ENCODE measurements around the gene TLE5. TPM values are rescaled to one million over a fixed set of nuclear protein-coding genes. Genes with fewer than 3 reads are reported as not detected.
A peak's percentile ranks its signal among the peaks of the same experiment; 100 is the strongest.

The TLE5 gene
- total and polyA plus RNA-seq, 2 experiments from 2014 or later = 130 to 154 TPM

DNA sequence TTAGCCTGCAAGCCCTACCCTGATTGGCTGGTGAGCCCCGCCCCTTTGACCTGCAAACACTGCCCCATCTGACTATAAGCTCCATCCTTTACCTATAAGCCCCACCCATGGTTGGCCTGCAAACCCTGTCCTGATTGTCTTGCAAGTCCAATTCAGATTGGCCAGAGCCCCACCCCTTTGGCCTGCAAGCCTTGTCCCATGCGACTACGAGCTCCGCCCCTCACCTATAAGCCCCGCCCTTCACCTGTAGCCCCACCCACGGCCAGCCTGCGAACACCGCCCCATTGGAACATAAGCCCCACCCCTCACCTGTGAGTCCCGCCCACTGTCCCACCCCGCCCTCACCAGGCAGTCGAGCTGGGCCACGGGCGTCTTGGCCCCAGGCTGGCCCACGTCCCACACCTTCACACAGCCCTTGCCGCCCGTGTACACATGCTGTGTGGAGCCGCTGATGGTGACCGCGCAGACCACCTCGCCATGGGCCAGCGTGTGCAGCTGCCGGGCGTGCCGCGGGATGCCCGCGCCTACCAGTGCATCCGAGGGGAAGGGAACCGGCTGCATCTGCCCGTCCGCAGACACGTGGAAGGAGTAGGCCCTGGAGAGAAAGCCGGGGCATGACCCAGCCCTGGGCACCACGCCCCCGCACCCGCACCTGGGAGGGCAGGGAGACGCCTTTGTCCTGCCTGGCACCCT is 56.1 kb downstream of the TLE5 start:
- no peaks in the 10 kb centered on the region; the same call in 2 of the 3 replicates for H3K4me1 Mint-ChIP-seq
- no peak overlapping the region for H3K27ac Mint-ChIP-seq
- Histone ChIP-seq H3K36me3 (ENCODE audit: insufficient read depth) (no peaks in the 10 kb centered on the region), H3K79me2 (replicated peaks; ENCODE audit: insufficient read depth) (no peaks in the 10 kb centered on the region), H3K4me1 (ENCODE audit: insufficient read depth) (no peaks in the 10 kb centered on the region; the same call in 1 of the 2 replicates), H3K27me3 (ENCODE audit: insufficient read depth) (no peaks in the 10 kb centered on the region), H3K27ac (ENCODE audit: low read depth) (no peak overlapping the region), H4K20me1 (replicated peaks; ENCODE audit: insufficient read depth) (no peaks in the 10 kb centered on the region; the same call in 1 of the 2 replicates), H3K9me2 (ENCODE audit: insufficient read depth) (no peaks in the 10 kb centered on the region), H3K4me3 (no peak overlapping the region), H2AFZ (no peak overlapping the region; the same call in 1 of the 2 replicates), H3F3A (replicated peaks; ENCODE audit: low read depth) (no peaks in the 10 kb centered on the region), H3K4me2 (no peak overlapping the region)
- no peak overlapping the region for H3K4me3 Mint-ChIP-seq
- DNase-seq (ENCODE audit: low spot score) = peak; percentile 97
- peaks cover 7% of the 10 kb centered on the region for H3K27me3 Mint-ChIP-seq (ENCODE audit: insufficient read depth, low read depth, poor library complexity)
- H3K36me3 Mint-ChIP-seq (ENCODE audit: low read depth) = peaks cover 2% of the 10 kb centered on the region; the same call in 2 of the 3 replicates
- H3K9me3 Mint-ChIP-seq = no peaks in the 10 kb centered on the region
- ATAC-seq = peak; percentile 94
- TF ChIP-seq JUNB (IDR thresholded peaks at IDR 0.05; ENCODE audit: unreplicated experiment) (no peak), ZNF114 (CRISPR knock-in tag; IDR thresholded peaks at IDR 0.05) (no peak), EZH2 (IDR thresholded peaks at IDR 0.05; ENCODE audit: low read depth, unreplicated experiment) (no peak), STAT1 (IDR thresholded peaks at IDR 0.05; ENCODE audit: unreplicated experiment) (no peak), EZH2phosphoT487 (IDR thresholded peaks at IDR 0.05; ENCODE audit: unreplicated experiment) (no peak), POLR2AphosphoS5 (IDR thresholded peaks at IDR 0.05; ENCODE audit: low read depth) (no peak), ZNF331 (CRISPR knock-in tag; IDR thresholded peaks at IDR 0.05; ENCODE audit: low read depth) (no peak), NANOG (IDR thresholded peaks at IDR 0.05; ENCODE audit: borderline replicate concordance) (no peak), CREB1 (CRISPR knock-in tag; IDR thresholded peaks at IDR 0.05; ENCODE audit: low read depth) (no peak)
- TF ChIP-seq, protein P1, sequence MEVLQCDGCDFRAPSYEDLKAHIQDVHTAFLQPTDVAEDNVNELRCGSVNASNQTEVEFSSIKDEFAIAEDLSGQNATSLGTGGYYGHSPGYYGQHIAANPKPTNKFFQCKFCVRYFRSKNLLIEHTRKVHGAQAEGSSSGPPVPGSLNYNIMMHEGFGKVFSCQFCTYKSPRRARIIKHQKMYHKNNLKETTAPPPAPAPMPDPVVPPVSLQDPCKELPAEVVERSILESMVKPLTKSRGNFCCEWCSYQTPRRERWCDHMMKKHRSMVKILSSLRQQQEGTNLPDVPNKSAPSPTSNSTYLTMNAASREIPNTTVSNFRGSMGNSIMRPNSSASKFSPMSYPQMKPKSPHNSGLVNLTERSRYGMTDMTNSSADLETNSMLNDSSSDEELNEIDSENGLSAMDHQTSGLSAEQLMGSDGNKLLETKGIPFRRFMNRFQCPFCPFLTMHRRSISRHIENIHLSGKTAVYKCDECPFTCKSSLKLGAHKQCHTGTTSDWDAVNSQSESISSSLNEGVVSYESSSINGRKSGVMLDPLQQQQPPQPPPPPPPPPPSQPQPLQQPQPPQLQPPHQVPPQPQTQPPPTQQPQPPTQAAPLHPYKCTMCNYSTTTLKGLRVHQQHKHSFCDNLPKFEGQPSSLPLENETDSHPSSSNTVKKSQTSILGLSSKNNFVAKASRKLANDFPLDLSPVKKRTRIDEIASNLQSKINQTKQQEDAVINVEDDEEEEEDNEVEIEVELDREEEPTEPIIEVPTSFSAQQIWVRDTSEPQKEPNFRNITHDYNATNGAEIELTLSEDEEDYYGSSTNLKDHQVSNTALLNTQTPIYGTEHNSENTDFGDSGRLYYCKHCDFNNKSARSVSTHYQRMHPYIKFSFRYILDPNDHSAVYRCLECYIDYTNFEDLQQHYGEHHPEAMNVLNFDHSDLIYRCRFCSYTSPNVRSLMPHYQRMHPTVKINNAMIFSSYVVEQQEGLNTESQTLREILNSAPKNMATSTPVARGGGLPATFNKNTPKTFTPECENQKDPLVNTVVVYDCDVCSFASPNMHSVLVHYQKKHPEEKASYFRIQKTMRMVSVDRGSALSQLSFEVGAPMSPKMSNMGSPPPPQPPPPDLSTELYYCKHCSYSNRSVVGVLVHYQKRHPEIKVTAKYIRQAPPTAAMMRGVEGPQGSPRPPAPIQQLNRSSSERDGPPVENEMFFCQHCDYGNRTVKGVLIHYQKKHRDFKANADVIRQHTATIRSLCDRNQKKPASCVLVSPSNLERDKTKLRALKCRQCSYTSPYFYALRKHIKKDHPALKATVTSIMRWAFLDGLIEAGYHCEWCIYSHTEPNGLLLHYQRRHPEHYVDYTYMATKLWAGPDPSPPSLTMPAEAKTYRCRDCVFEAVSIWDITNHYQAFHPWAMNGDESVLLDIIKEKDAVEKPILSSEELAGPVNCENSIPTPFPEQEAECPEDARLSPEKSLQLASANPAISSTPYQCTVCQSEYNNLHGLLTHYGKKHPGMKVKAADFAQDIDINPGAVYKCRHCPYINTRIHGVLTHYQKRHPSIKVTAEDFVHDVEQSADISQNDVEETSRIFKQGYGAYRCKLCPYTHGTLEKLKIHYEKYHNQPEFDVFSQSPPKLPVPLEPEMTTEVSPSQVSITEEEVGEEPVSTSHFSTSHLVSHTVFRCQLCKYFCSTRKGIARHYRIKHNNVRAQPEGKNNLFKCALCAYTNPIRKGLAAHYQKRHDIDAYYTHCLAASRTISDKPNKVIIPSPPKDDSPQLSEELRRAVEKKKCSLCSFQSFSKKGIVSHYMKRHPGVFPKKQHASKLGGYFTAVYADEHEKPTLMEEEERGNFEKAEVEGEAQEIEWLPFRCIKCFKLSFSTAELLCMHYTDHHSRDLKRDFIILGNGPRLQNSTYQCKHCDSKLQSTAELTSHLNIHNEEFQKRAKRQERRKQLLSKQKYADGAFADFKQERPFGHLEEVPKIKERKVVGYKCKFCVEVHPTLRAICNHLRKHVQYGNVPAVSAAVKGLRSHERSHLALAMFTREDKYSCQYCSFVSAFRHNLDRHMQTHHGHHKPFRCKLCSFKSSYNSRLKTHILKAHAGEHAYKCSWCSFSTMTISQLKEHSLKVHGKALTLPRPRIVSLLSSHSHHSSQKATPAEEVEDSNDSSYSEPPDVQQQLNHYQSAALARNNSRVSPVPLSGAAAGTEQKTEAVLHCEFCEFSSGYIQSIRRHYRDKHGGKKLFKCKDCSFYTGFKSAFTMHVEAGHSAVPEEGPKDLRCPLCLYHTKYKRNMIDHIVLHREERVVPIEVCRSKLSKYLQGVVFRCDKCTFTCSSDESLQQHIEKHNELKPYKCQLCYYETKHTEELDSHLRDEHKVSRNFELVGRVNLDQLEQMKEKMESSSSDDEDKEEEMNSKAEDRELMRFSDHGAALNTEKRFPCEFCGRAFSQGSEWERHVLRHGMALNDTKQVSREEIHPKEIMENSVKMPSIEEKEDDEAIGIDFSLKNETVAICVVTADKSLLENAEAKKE (CRISPR knock-in tag; IDR thresholded peaks at IDR 0.05) = no peak
- TF ChIP-seq, protein P2, sequence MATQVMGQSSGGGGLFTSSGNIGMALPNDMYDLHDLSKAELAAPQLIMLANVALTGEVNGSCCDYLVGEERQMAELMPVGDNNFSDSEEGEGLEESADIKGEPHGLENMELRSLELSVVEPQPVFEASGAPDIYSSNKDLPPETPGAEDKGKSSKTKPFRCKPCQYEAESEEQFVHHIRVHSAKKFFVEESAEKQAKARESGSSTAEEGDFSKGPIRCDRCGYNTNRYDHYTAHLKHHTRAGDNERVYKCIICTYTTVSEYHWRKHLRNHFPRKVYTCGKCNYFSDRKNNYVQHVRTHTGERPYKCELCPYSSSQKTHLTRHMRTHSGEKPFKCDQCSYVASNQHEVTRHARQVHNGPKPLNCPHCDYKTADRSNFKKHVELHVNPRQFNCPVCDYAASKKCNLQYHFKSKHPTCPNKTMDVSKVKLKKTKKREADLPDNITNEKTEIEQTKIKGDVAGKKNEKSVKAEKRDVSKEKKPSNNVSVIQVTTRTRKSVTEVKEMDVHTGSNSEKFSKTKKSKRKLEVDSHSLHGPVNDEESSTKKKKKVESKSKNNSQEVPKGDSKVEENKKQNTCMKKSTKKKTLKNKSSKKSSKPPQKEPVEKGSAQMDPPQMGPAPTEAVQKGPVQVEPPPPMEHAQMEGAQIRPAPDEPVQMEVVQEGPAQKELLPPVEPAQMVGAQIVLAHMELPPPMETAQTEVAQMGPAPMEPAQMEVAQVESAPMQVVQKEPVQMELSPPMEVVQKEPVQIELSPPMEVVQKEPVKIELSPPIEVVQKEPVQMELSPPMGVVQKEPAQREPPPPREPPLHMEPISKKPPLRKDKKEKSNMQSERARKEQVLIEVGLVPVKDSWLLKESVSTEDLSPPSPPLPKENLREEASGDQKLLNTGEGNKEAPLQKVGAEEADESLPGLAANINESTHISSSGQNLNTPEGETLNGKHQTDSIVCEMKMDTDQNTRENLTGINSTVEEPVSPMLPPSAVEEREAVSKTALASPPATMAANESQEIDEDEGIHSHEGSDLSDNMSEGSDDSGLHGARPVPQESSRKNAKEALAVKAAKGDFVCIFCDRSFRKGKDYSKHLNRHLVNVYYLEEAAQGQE (IDR thresholded peaks at IDR 0.05; ENCODE audit: unreplicated experiment) = no peak
- TF ChIP-seq, protein P3, sequence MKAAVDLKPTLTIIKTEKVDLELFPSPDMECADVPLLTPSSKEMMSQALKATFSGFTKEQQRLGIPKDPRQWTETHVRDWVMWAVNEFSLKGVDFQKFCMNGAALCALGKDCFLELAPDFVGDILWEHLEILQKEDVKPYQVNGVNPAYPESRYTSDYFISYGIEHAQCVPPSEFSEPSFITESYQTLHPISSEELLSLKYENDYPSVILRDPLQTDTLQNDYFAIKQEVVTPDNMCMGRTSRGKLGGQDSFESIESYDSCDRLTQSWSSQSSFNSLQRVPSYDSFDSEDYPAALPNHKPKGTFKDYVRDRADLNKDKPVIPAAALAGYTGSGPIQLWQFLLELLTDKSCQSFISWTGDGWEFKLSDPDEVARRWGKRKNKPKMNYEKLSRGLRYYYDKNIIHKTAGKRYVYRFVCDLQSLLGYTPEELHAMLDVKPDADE (IDR thresholded peaks at IDR 0.05) = no peak
- TF ChIP-seq, protein P4, sequence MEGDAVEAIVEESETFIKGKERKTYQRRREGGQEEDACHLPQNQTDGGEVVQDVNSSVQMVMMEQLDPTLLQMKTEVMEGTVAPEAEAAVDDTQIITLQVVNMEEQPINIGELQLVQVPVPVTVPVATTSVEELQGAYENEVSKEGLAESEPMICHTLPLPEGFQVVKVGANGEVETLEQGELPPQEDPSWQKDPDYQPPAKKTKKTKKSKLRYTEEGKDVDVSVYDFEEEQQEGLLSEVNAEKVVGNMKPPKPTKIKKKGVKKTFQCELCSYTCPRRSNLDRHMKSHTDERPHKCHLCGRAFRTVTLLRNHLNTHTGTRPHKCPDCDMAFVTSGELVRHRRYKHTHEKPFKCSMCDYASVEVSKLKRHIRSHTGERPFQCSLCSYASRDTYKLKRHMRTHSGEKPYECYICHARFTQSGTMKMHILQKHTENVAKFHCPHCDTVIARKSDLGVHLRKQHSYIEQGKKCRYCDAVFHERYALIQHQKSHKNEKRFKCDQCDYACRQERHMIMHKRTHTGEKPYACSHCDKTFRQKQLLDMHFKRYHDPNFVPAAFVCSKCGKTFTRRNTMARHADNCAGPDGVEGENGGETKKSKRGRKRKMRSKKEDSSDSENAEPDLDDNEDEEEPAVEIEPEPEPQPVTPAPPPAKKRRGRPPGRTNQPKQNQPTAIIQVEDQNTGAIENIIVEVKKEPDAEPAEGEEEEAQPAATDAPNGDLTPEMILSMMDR (conservative IDR thresholded peaks at IDR 0.05; ENCODE audit: low read depth in 2 of 2) = no peak

Data from GM23338 (cell line).